Mesenchymal stem cell (in vitro differentiated cells and primary cell): Measurements from ENCODE around the gene SPDYE4. TPM values are rescaled to one million over a fixed set of nuclear protein-coding genes. Genes with fewer than 3 reads are reported as not detected.
A peak's percentile ranks its signal among the peaks of the same experiment; 100 is the strongest.
"Not testable (repeated sequence)": the region's sequence is repeated elsewhere in the genome, so short reads cannot be mapped to it uniquely, and the experiment has no call there.

ENCODE experiments used
- DNase-seq: peaks from one replicate; pipeline ENCODE4 v3.0.0-alpha.2; 2013
- H2AFZ ChIP-seq: one replicate; pipeline ENCODE4 v1.6.1; 2013; ENCODE audit warnings: low read depth, mild to moderate bottlenecking, control low read depth, inconsistent platforms, low read length, moderate library complexity
- H2AK5ac ChIP-seq: 2 replicates; pipeline ENCODE4 v1.6.1; 2013; ENCODE audit warnings: low read length, moderate library complexity, mild to moderate bottlenecking, inconsistent platforms; ENCODE audit not compliant: severe bottlenecking
- H2BK120ac ChIP-seq: one replicate; pipeline ENCODE4 v1.6.1; 2013; ENCODE audit warnings: low read depth, mild to moderate bottlenecking, inconsistent platforms, low read length, moderate library complexity
- H2BK12ac ChIP-seq, 2 experiments: one replicate each; pipeline ENCODE4 v1.6.1; 2013; ENCODE audit warnings: inconsistent platforms in 2 of 2, low read length in 2 of 2, mild to moderate bottlenecking in 2 of 2, moderate library complexity in 2 of 2, control low read depth in 1 of 2
- H2BK15ac ChIP-seq: one replicate; pipeline ENCODE4 v1.6.1; 2013; ENCODE audit warnings: mild to moderate bottlenecking, low read depth, inconsistent platforms; ENCODE audit not compliant: poor library complexity, severe bottlenecking
- H2BK5ac ChIP-seq: 2 replicates; pipeline ENCODE4 v1.6.1; 2013; ENCODE audit warnings: low read depth, mild to moderate bottlenecking, low read length, control low read depth, inconsistent platforms; ENCODE audit not compliant: poor library complexity, severe bottlenecking
- H3K14ac ChIP-seq, 2 experiments: one replicate each; pipeline ENCODE4 v1.6.1; 2013; ENCODE audit warnings: inconsistent platforms in 2 of 2, low read length in 2 of 2, control low read depth in 1 of 2, mild to moderate bottlenecking in 1 of 2, moderate library complexity in 1 of 2
- H3K18ac ChIP-seq, 2 experiments: one replicate each; pipeline ENCODE4 v1.6.1; 2013; ENCODE audit warnings: inconsistent platforms in 2 of 2, low read length in 2 of 2, control low read depth in 1 of 2, low read depth in 1 of 2, mild to moderate bottlenecking in 1 of 2
- H3K23ac ChIP-seq, 2 experiments: one replicate each; pipeline ENCODE4 v1.6.1; 2013; ENCODE audit warnings: inconsistent platforms in 2 of 2, low read length in 2 of 2, mild to moderate bottlenecking in 2 of 2, moderate library complexity in 2 of 2, control low read depth in 1 of 2
- H3K27ac ChIP-seq: 2 replicates; pipeline ENCODE4 v1.5.1; 2013; ENCODE audit warnings: mild to moderate bottlenecking, moderate library complexity, low read length, control low read depth, inconsistent platforms; ENCODE audit not compliant: poor library complexity, severe bottlenecking
- H3K27me3 ChIP-seq, 2 experiments: 2 replicates each; pipeline versions ENCODE4 v1.6.1 to v1.7.0; 2013; ENCODE audit warnings: low read length in 2 of 2, mild to moderate bottlenecking in 2 of 2, moderate library complexity in 2 of 2, control low read depth in 1 of 2, inconsistent platforms in 1 of 2; ENCODE audit not compliant: control insufficient read depth in 1 of 2, insufficient read depth in 1 of 2
- H3K36me3 ChIP-seq, 2 experiments: 2 replicates each; pipeline versions ENCODE4 v1.6.1 to v1.7.0; 2013; ENCODE audit warnings: low read length in 2 of 2, control low read depth in 1 of 2, inconsistent platforms in 1 of 2, low read depth in 1 of 2, mild to moderate bottlenecking in 1 of 2; ENCODE audit not compliant: insufficient read depth in 2 of 2, control insufficient read depth in 1 of 2
- H3K4ac ChIP-seq, 2 experiments: one replicate each; pipeline ENCODE4 v1.6.1; 2013; ENCODE audit warnings: inconsistent platforms in 2 of 2, low read length in 2 of 2, mild to moderate bottlenecking in 2 of 2, moderate library complexity in 2 of 2, control low read depth in 1 of 2, low read depth in 1 of 2
- H3K4me1 ChIP-seq: 2 replicates; pipeline ENCODE4 v1.6.1; 2013; ENCODE audit warnings: low read depth, low read length, control low read depth; ENCODE audit not compliant: control insufficient read depth, insufficient read depth
- H3K4me2 ChIP-seq: 2 replicates; pipeline ENCODE4 v1.6.1; 2013; ENCODE audit warnings: low read length, mild to moderate bottlenecking, inconsistent platforms; ENCODE audit not compliant: poor library complexity, severe bottlenecking
- H3K4me3 ChIP-seq, 2 experiments: 2 replicates each; pipeline versions ENCODE4 v1.5.1 to v1.7.0; 2013; ENCODE audit warnings: low read length in 2 of 2, mild to moderate bottlenecking in 2 of 2, control low read depth in 1 of 2, low read depth in 1 of 2; ENCODE audit not compliant: insufficient read depth in 1 of 2
- H3K79me1 ChIP-seq: replicated peaks from 2 replicates; pipeline ENCODE4 v1.6.1; 2013; ENCODE audit warnings: mild to moderate bottlenecking, control low read depth, low read length, inconsistent platforms; ENCODE audit not compliant: poor library complexity, severe bottlenecking
- H3K9ac ChIP-seq: 2 replicates; pipeline ENCODE4 v1.7.0; 2013; ENCODE audit warnings: mild to moderate bottlenecking, low read length, moderate library complexity
- H3K9me3 ChIP-seq: 2 replicates; pipeline ENCODE4 v1.7.0; 2013; ENCODE audit warnings: mild to moderate bottlenecking, low read length; ENCODE audit not compliant: control insufficient read depth
- H4K8ac ChIP-seq: one replicate; pipeline ENCODE4 v1.6.1; 2013; ENCODE audit warnings: inconsistent platforms, mild to moderate bottlenecking, low read length, moderate library complexity
- H4K91ac ChIP-seq: one replicate; pipeline ENCODE4 v1.6.1; 2013; ENCODE audit warnings: mild to moderate bottlenecking, low read length, inconsistent platforms
- WGBS: methylation state at CpG from one replicate; pipeline ENCODE4 v1.1.7; 2013; ENCODE audit warnings: mixed read lengths; 5-methylcytosine and 5-hydroxymethylcytosine counted together
- polyA plus RNA-seq, 2 experiments: library from polyadenylated mRNA; stranded (reverse); fragments of 200-250 nt; gene quantifications; one replicate each; pipeline ENCODE4 v1.2.3, GENCODE V29; 2013

The SPDYE4 gene
- polyA plus RNA-seq (2013, experiment 1 of 2): not detected
- polyA plus RNA-seq (2013, experiment 2 of 2): not detected

GRCh38 chr17:8758137-8758596 is at the start of gene SPDYE4:
Gene SPDYE4 (minus strand): TSS chr17:8758546. CDS start chr17:8758382, 164 bp downstream.
- no peak for DNase-seq
- H2AK5ac ChIP-seq: no peak within 1 kb of the TSS

GRCh38 chr17:8806926-8807550 is 48.7 kb upstream of the SPDYE4 start:
- H3K4me3 ChIP-seq: no peak overlapping the region
- no peak overlapping the region for H3K23ac ChIP-seq
- H3K14ac ChIP-seq: no peak overlapping the region
- H2BK5ac ChIP-seq: no peak overlapping the region
- H3K4ac ChIP-seq: no peak overlapping the region
- no peak overlapping the region for H2AK5ac ChIP-seq
- H4K91ac ChIP-seq: no peak overlapping the region
- no peak overlapping the region for H2AFZ ChIP-seq
- no peak overlapping the region for H2BK120ac ChIP-seq
- no peak overlapping the region for H2BK12ac ChIP-seq
- no peak overlapping the region for H3K27ac ChIP-seq
- H4K8ac ChIP-seq: no peak overlapping the region
- DNase-seq: peak; percentile 6
- no peak overlapping the region for H3K18ac ChIP-seq
- peaks cover 0 to 44% of the 10 kb centered on the region in 2 experiments for H3K27me3 ChIP-seq
- no peaks in the 10 kb centered on the region for H3K36me3 ChIP-seq
- no peak overlapping the region for H3K9ac ChIP-seq
- no peaks in the 10 kb centered on the region for H3K79me1 ChIP-seq
- WGBS: 48% methylated on average over 3 of the region's 4 CpGs
- H3K4me2 ChIP-seq: no peak overlapping the region
- peaks cover 14% of the 10 kb centered on the region for H3K4me1 ChIP-seq
- peaks cover 10% of the 10 kb centered on the region for H3K9me3 ChIP-seq
- no peak overlapping the region for H2BK15ac ChIP-seq

More at GRCh38 chr17:8758137-8758596, at the start of gene SPDYE4:
- WGBS: 94% methylated on average over 15 of the region's 15 CpGs
- Histone ChIP-seq H3K4me1 (no peaks in the 10 kb centered on the region), H2BK5ac (no peak within 1 kb of the TSS), H2AFZ (no peak within 1 kb of the TSS), H2BK15ac (no peak within 1 kb of the TSS), H3K18ac (no peak within 1 kb of the TSS), H3K14ac (no peak within 1 kb of the TSS), H3K27me3 (peaks cover 41 to 82% of the 10 kb centered on the region in 2 experiments), H3K79me1 (no peaks in the 10 kb centered on the region), H3K9me3 (no peaks in the 10 kb centered on the region), H3K27ac (no peak within 1 kb of the TSS), H3K9ac (no peak within 1 kb of the TSS), H2BK12ac (no peak within 1 kb of the TSS), H3K4ac (no peak within 1 kb of the TSS), H3K4me3 (no peak within 1 kb of the TSS), H4K91ac (no peak within 1 kb of the TSS), H3K36me3 (no peaks in the 10 kb centered on the region), H2BK120ac (no peak within 1 kb of the TSS), H3K23ac (no peak within 1 kb of the TSS), H3K4me2 (no peak within 1 kb of the TSS), H4K8ac (no peak within 1 kb of the TSS)

- Histone ChIP-seq H2AK5ac (no peak overlapping the region), H3K4me2 (no peak overlapping the region), H3K9ac (no peak overlapping the region), H3K79me1 (no peaks in the 10 kb centered on the region), H3K23ac (no peak overlapping the region), H2BK12ac (no peak overlapping the region), H3K4me1 (peaks cover 14% of the 10 kb centered on the region), H3K27ac (no peak overlapping the region), H2AFZ (no peak overlapping the region), H3K18ac (no peak overlapping the region), H4K91ac (no peak overlapping the region), H3K4me3 (no peak overlapping the region), H4K8ac (no peak overlapping the region), H3K9me3 (peaks cover 10% of the 10 kb centered on the region), H3K14ac (no peak overlapping the region), H2BK120ac (no peak overlapping the region), H3K36me3 (no peaks in the 10 kb centered on the region), H3K4ac (no peak overlapping the region), H2BK5ac (no peak overlapping the region), H3K27me3 (peaks cover 0 to 48% of the 10 kb centered on the region in 2 experiments), H2BK15ac (no peak overlapping the region)
- no peak for DNase-seq
- 72% methylated on average over 3 of the region's 3 CpGs for WGBS
These were observed 48.0 kb upstream of the SPDYE4 start for GRCh38 chr17:8806253-8806925.

GRCh38 chr17:8805396-8805795 is 47.0 kb upstream of the SPDYE4 start:
- not testable (repeated sequence) for DNase-seq

More at GRCh38 chr17:8805396-8805795, 47.0 kb upstream of the SPDYE4 start:
- peaks cover 14% of the 10 kb centered on the region for H3K4me1 ChIP-seq
- not testable (repeated sequence) for H3K18ac ChIP-seq, H3K14ac ChIP-seq, H2BK12ac ChIP-seq, H3K9ac ChIP-seq, H2BK5ac ChIP-seq, H3K4ac ChIP-seq, H3K36me3 ChIP-seq, H3K27ac ChIP-seq, H3K23ac ChIP-seq, H3K79me1 ChIP-seq, H2AFZ ChIP-seq, H4K91ac ChIP-seq, H2BK120ac ChIP-seq, H3K4me3 ChIP-seq, H2AK5ac ChIP-seq, H3K4me2 ChIP-seq, H2BK15ac ChIP-seq, H4K8ac ChIP-seq
- peaks cover 10% of the 10 kb centered on the region for H3K9me3 ChIP-seq
- H3K27me3 ChIP-seq: peaks cover 0 to 54% of the 10 kb centered on the region in 2 experiments
- WGBS: 83% methylated on average over 10 of the region's 10 CpGs
